Breast epithelium (tissue), 3 donors: Measurements from ENCODE around the gene RAMP2.

Experiments used
- POLR2A ChIP-seq: fragments of 450-650 bp; IDR thresholded peaks from one replicate; pipeline ENCODE4 v1.6.1; 2016; ENCODE audit warnings: antibody characterized with exemption, mild to moderate bottlenecking, moderate library complexity
- TF ChIP-seq, protein P1 (sequence below), 3 donors: fragments of 450-650 bp; IDR thresholded peaks; one replicate each; pipeline ENCODE4 v1.5.1; 2016 to 2017; ENCODE audit warnings: antibody characterized with exemption in 3 of 3, mild to moderate bottlenecking in 3 of 3, moderate library complexity in 3 of 3

DNA sequence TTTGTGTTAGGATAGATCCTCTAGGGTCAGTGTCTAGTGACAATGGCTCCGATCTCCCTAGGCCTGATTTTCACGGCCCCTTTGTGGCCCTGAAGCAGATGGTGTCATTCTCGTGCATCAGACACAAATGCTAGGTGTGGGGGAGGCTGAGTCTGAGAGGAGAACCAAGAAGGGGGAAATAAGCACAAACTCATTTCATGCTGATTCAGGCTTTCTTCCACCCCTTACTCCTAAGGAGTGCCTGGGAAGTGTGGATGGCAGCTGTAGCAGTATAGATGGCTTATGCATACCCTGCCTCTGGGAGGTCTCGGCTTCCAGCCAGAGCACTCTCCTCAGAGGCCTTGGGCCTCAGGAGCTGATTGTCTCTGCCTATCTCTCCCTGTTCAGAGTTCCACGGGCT, 17.5 kb downstream of the RAMP2 start:
- TF ChIP-seq POLR2A = no peak
- TF ChIP-seq, protein P1, sequence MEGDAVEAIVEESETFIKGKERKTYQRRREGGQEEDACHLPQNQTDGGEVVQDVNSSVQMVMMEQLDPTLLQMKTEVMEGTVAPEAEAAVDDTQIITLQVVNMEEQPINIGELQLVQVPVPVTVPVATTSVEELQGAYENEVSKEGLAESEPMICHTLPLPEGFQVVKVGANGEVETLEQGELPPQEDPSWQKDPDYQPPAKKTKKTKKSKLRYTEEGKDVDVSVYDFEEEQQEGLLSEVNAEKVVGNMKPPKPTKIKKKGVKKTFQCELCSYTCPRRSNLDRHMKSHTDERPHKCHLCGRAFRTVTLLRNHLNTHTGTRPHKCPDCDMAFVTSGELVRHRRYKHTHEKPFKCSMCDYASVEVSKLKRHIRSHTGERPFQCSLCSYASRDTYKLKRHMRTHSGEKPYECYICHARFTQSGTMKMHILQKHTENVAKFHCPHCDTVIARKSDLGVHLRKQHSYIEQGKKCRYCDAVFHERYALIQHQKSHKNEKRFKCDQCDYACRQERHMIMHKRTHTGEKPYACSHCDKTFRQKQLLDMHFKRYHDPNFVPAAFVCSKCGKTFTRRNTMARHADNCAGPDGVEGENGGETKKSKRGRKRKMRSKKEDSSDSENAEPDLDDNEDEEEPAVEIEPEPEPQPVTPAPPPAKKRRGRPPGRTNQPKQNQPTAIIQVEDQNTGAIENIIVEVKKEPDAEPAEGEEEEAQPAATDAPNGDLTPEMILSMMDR (IDR thresholded peaks at IDR 0.05) = no peak
